IPS-15b (cell line): Measurements from ENCODE around the gene GDI1.
A peak's percentile ranks its signal among the peaks of the same experiment; 100 is the strongest.

ENCODE experiments used
- H3K27me3 ChIP-seq: one replicate; pipeline ENCODE4 v1.6.1; 2013; ENCODE audit warnings: low read length; ENCODE audit not compliant: control insufficient read depth, insufficient read depth
- H3K36me3 ChIP-seq: one replicate; pipeline ENCODE4 v1.6.1; 2013; ENCODE audit warnings: low read length; ENCODE audit not compliant: control insufficient read depth, insufficient read depth
- H3K4me1 ChIP-seq: one replicate; pipeline ENCODE4 v1.6.1; 2013; ENCODE audit warnings: mild to moderate bottlenecking, low read length; ENCODE audit not compliant: control insufficient read depth, insufficient read depth
- H3K4me3 ChIP-seq: one replicate; pipeline ENCODE4 v1.5.1; 2013; ENCODE audit warnings: low read depth, low read length
- H3K9ac ChIP-seq: one replicate; pipeline ENCODE4 v1.6.1; 2013; ENCODE audit warnings: low read depth, mild to moderate bottlenecking, low read length
- H3K9me3 ChIP-seq: one replicate; pipeline ENCODE4 v1.6.1; 2013; ENCODE audit warnings: mild to moderate bottlenecking, low read length; ENCODE audit not compliant: control insufficient read depth, insufficient read depth

Gene GDI1

GRCh38 chrX:154490021-154490413, 53.1 kb downstream of the GDI1 start:
- no peaks in the 10 kb centered on the region for H3K9me3 ChIP-seq
- H3K36me3 ChIP-seq: peaks cover 5% of the 10 kb centered on the region
- peaks cover 4% of the 10 kb centered on the region for H3K27me3 ChIP-seq
- H3K4me3 ChIP-seq: peak overlapping the region; percentile 52
- H3K9ac ChIP-seq: no peak overlapping the region
- H3K4me1 ChIP-seq: peaks cover 4% of the 10 kb centered on the region

- Histone ChIP-seq H3K27me3 (peaks cover 4% of the 10 kb centered on the region), H3K9me3 (no peaks in the 10 kb centered on the region), H3K4me3 (peak within 1 kb of the TSS; percentile 61), H3K4me1 (peaks cover 4% of the 10 kb centered on the region), H3K36me3 (peaks cover 4% of the 10 kb centered on the region), H3K9ac (peak within 1 kb of the TSS; percentile 70)
Observed at GRCh38 chrX:154490414-154491083, 53.6 kb downstream of the GDI1 start, which contains the start of gene SLC10A3. SLC10A3 (minus strand) TSS chrX:154490629; CDS start chrX:154488940, 1,689 bp downstream.
